Lower leg skin (tissue), 3 donors: ENCODE data around the gene FGGY.

Experiments
- POLR2A ChIP-seq, 2 donors: fragments of 450-650 bp; IDR thresholded peaks; one replicate each; pipeline ENCODE4 v1.6.1; 2016 to 2017; ENCODE audit warnings: antibody characterized with exemption in 2 of 2, mild to moderate bottlenecking in 1 of 2, moderate library complexity in 1 of 2
- TF ChIP-seq, protein P1 (sequence below), 3 donors: fragments of 450-650 bp; IDR thresholded peaks; one replicate each; pipeline ENCODE4 v1.5.1; 2016; ENCODE audit warnings: antibody characterized with exemption in 3 of 3, mild to moderate bottlenecking in 3 of 3, moderate library complexity in 2 of 3

DNA sequence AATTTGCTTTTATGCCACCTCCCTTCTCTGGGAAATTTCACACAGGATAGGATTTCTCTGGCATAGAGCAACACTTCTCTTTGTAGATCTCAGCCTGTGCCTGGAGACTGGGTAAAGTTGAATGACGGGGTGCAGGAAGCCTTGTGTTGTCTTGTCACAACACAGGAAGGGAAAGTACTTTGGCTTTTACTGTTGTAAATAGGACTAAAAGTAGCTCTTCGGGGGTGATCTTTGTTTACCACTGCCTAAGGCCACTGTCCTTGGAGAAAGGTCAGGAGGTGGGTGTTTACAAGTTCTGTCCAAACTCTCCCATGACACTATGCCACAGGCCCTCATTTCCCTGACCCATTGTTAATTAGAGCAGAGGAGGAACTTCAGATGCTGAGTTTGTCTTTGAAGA is 139.7 kb downstream of the FGGY start:
- TF ChIP-seq, protein P1, sequence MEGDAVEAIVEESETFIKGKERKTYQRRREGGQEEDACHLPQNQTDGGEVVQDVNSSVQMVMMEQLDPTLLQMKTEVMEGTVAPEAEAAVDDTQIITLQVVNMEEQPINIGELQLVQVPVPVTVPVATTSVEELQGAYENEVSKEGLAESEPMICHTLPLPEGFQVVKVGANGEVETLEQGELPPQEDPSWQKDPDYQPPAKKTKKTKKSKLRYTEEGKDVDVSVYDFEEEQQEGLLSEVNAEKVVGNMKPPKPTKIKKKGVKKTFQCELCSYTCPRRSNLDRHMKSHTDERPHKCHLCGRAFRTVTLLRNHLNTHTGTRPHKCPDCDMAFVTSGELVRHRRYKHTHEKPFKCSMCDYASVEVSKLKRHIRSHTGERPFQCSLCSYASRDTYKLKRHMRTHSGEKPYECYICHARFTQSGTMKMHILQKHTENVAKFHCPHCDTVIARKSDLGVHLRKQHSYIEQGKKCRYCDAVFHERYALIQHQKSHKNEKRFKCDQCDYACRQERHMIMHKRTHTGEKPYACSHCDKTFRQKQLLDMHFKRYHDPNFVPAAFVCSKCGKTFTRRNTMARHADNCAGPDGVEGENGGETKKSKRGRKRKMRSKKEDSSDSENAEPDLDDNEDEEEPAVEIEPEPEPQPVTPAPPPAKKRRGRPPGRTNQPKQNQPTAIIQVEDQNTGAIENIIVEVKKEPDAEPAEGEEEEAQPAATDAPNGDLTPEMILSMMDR (IDR thresholded peaks at IDR 0.05): no peak
- no peak for TF ChIP-seq POLR2A (IDR thresholded peaks at IDR 0.05)
